Retinal pigment epithelial cell (primary cell): Measurements from ENCODE around the gene ZNF680.

Experiments
- DNase-seq: peaks from one replicate; pipeline ENCODE4 v3.0.0-alpha.2; 2010; ENCODE audit warnings: low read depth
- H3K4me3 ChIP-seq: 2 replicates; pipeline ENCODE4 v1.5.1; 2011; ENCODE audit warnings: mild to moderate bottlenecking, low read length, control low read depth, moderate library complexity
- CTCF ChIP-seq: conservative IDR thresholded peaks from 2 replicates; pipeline ENCODE4 v1.5.1; 2011; ENCODE audit warnings: low read depth, low read length, control low read depth, inconsistent platforms

Gene ZNF680

GRCh38 chr7:64498270-64498669 lies 64.6 kb downstream of the ZNF680 start:
- DNase-seq: no peak
- no peak for TF ChIP-seq CTCF
- H3K4me3 ChIP-seq: no peak overlapping the region

- H3K4me3 ChIP-seq: no peak overlapping the region
- no peak for DNase-seq
- TF ChIP-seq CTCF: no peak
These were observed 67.9 kb downstream of the ZNF680 start for GRCh38 chr7:64494912-64495461.

GRCh38 chr7:64485623-64486022 lies 77.2 kb downstream of the ZNF680 start:
- H3K4me3 ChIP-seq: no peak overlapping the region
- DNase-seq: no peak
- no peak for TF ChIP-seq CTCF
